Jurkat, Clone E6-1 (cell line): Measurements from ENCODE around the gene KRTAP10-9.
"Not testable (repeated sequence)": the region's sequence is repeated elsewhere in the genome, so short reads cannot be mapped to it uniquely, and the experiment has no call there.

ENCODE experiments used
- DNase-seq: peaks from one replicate; pipeline ENCODE4 v3.0.0-alpha.2; 2011; ENCODE audit warnings: low read depth, low spot score
- H3K4me3 ChIP-seq: 2 replicates; pipeline ENCODE4 v1.5.1; 2011; ENCODE audit warnings: mild to moderate bottlenecking, low read length, control low read depth, moderate library complexity

Gene KRTAP10-9

GRCh38 chr21:44612029-44612486, 14.8 kb upstream of the KRTAP10-9 start, which contains the start of gene KRTAP10-8:
KRTAP10-8 (plus strand) TSS chr21:44612079; CDS start chr21:44612101, 22 bp downstream.
- no peak within 1 kb of the TSS for H3K4me3 ChIP-seq
- DNase-seq = no peak

DNA sequence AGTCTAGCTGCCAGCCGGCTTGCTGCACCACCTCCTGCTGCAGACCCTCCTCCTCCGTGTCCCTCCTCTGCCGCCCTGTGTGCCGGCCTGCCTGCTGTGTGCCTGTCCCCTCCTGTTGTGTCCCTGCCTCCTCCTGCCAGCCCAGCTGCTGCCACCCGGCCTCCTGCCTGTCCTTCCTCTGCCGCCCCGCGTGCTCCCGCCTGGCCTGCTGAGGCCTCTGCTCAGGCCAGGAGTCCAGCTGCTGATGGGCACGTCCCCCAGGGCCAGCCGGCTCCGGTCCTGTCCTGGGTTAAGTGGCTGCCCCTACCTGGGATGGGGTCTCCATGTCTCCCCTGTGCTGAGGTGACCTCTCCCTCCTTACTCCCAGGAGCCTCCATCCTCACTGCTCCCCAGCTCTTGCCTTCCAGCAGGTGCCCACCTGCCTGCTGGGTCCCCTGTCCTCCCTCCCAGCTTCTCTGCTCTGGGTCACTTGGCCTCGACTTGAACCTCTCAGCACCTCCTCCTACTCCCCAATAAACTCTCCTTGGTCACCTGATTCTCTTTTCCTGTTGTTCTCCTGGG, 14.1 kb upstream of the KRTAP10-9 start:
- H3K4me3 ChIP-seq = no peak overlapping the region
- no peak for DNase-seq

DNA sequence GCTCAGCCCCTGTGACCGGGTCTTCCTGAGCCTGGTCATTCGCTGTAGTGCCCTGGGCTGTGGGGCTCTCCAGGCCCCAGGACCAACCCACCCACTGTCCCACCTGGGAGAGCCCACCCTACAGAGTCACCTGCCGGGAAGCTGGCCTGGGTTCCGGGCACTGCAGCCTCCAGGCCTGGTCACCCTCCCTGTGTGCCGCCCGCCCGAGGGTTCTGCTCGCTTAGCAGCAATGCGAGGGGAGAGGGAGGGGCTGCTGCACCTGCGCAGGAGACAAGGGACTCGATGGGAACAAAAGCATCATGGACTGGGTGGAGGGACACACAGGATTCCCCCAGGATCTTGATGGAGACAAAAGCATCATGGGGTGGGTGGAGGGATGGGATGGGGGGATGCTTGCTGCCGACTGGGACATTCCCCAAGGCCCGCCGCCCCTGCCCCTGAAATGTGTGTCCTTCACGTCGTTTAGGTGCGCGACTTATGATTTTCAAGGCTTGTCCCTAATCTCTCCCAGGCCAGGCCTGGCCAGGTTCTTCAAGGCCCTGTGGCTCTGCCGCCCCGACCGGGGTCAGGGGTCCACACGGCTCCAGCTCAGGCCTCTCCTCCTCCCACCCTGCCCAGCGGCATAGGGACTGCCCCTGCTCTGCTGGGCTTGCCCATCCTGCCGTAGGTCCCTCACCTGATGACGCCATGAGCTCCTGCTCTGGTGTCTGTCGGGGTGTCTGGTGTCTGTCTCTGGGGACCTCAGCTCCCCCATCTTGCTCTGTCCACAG, 13.3 kb upstream of the KRTAP10-9 start:
- H3K4me3 ChIP-seq = no peak overlapping the region
- no peak for DNase-seq

- no peak for DNase-seq
- no peak overlapping the region for H3K4me3 ChIP-seq
Measured at GRCh38 chr21:44614161-44614631, 12.7 kb upstream of the KRTAP10-9 start.

GRCh38 chr21:44614961-44615391, 11.9 kb upstream of the KRTAP10-9 start:
- H3K4me3 ChIP-seq = no peak overlapping the region
- DNase-seq = no peak

DNA sequence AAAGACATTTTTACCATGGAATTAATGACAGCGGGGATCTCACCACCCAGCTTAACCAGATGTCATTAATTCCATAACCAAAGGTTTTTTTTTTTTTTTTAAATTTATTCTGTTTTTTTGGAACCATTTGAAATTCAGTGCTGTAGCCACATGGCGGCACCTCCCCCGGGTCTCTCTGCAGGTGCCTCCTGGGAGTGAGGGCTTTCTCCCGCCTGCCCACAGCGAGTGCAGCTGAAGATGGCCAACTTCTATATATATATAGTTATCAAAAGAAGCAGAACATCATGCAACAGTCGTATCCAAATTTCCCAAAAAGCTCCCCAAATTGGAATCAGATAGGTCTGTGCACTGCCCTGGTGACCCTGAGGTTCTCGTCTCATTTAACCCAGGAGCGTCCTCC, 11.4 kb upstream of the KRTAP10-9 start:
- H3K4me3 ChIP-seq = no peak overlapping the region

GRCh38 chr21:44615911-44616590, 10.8 kb upstream of the KRTAP10-9 start:
- no peak overlapping the region for H3K4me3 ChIP-seq
- DNase-seq = no peak

More for the DNA sequence above, 11.4 kb upstream of the KRTAP10-9 start:
- DNase-seq = no peak

- H3K4me3 ChIP-seq = no peak overlapping the region
- no peak for DNase-seq
Measured at GRCh38 chr21:44616591-44616926, 10.3 kb upstream of the KRTAP10-9 start.

DNA sequence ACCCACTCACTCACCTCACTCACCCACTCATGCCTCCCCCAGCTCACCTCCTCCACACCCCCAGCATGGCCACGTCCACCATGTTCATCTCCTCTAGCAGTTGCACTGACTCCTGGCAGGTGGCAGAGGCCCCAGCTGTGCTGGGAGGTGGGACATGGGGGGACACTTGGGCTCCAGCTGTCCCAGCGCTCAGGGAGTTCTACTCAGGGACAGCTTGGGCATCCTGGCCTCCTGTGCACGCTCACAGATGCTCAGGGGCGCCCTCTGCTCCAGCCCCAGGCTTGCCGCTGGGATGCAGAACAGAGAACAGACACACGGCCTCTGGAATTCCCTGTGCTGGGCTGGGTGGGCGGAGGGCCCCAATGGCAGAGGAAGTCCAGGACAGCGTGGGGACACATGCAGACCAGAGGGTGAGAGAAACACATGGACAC, 9.8 kb upstream of the KRTAP10-9 start:
- no peak overlapping the region for H3K4me3 ChIP-seq
- DNase-seq = no peak

GRCh38 chr21:44618504-44618903, 8.4 kb upstream of the KRTAP10-9 start:
- DNase-seq = no peak
- H3K4me3 ChIP-seq = no peak overlapping the region

DNA sequence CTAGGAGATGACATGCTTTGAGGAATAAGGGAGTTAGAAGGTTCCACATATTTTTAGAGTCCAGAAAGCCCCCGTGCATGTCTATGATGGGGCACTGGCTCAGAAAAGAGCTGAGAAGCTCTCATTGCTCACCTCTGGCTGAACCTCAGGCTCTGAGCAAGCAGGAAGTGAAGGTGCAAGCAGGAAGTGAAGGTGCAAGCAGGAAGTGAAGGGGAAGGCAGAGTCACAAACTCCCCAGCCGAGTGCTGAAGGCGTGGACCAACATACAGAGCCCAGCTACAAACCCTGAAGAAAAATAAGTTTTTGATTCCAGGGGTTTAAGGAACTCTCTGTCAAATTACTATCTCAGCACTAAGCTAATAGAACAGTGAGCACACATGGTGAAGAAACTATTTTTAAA, 8.0 kb upstream of the KRTAP10-9 start:
- H3K4me3 ChIP-seq = no peak overlapping the region
- peak; percentile 25 for DNase-seq

DNA sequence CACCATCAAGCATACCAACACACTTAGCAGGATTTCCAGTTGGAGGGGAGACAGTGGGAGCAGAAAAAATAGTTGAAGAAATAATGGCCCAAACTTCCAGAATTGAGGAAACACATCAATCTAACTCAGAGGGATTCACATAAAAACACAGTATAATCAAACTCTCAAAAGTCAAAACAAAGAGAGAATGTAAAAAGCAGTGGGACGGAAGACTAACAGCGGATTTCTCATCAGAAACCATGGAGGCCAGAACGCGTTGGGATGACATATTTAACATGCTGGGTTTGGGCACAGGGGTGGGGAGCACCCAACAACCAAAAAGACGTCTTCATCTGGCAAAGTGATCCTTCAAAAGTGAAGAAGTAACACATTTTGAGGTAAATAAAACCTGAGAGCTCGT, 7.0 kb upstream of the KRTAP10-9 start:
- no peak overlapping the region for H3K4me3 ChIP-seq
- no peak for DNase-seq

- no peak overlapping the region for H3K4me3 ChIP-seq
- no peak for DNase-seq
Measured at GRCh38 chr21:44623575-44623974, 3.3 kb upstream of the KRTAP10-9 start.

- no peak for DNase-seq
- H3K4me3 ChIP-seq = no peak overlapping the region
Measured at GRCh38 chr21:44625756-44626155, 1.1 kb upstream of the KRTAP10-9 start.

DNA sequence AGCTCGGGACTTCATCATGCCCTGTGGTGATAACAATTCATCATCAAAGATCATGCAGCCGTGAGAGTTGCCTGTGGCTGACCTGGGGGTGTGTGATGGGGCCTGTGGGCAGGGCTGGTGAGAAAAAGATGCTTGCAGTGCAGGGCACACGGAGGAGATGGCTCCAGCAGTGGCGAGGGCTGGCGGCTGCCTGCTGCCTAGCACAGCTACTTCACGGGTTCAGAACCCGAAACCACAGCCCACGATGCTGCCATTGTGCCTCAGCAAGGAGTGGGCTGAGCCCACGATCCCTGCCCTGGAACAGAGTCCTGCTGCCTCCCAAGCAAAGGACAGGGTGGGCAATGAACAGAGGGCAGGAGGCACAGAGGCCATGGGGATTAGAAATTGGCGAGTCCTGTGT, 631 bp upstream of the KRTAP10-9 start:
- no peak overlapping the region for H3K4me3 ChIP-seq
- DNase-seq = no peak

DNA sequence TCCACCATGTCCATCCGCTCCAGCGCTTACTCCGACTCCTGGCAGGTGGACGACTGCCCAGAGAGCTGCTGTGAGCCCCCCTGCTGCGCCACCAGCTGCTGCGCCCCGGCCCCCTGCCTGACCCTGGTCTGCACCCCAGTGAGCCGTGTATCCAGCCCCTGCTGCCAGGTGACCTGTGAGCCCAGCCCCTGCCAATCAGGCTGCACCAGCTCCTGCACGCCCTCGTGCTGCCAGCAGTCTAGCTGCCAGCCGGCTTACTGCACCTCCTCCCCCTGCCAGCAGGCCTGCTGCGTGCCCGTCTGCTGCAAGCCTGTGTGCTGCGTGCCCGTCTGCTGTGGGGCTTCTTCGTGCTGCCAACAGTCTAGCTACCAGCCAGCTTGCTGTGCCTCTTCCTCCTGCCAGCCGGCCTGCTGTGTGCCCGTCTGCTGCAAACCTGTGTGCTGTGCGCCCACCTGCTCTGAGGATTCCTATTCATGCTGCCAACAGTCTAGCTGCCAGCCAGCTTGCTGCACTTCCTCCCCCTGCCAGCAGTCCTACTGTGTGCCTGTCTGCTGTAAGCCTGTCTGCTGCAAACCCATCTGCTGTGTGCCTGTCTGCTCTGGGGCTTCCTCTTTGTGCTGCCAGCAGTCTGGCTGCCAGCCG, 409 bp downstream of the KRTAP10-9 start:
- H3K4me3 ChIP-seq, DNase-seq: not testable (repeated sequence)

GRCh38 chr21:44627831-44628233, 939 bp downstream of the KRTAP10-9 start:
- not testable (repeated sequence) for DNase-seq, H3K4me3 ChIP-seq

DNA sequence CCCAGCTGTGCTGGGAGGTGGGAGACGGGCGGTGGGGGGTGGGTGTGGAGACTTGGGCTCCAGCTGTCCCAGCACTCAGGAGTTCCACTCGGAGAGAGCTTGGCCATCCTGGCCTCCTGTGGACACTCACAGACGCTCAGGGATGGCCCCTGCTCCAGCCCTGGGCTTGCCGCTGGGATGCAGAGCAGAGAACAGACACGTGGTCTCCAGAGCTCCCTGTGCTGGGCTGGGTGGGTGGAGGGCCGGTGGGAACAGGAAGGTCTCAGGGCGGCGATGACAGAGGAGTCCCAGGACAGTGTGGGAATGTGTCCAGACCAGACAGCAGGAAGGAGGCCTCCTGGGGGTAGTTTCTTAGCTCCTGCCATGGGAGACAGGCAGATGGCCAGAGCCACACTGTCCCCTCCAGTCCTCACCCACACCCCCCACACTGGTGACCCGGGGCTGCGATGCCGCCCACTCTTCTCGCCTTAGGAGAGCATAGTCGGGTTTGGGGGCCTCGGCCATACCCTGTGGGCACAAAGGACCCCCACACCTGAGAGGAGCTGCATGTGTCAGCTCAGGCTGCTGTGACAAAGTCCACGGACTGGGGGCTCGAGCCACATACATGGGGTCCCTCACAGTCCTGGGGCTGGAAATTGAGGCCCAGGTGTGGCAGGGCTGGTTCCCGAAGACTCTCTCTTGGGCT, 2.0 kb downstream of the KRTAP10-9 start:
- DNase-seq = no peak
- H3K4me3 ChIP-seq = no peak overlapping the region

GRCh38 chr21:44630440-44630839, 3.5 kb downstream of the KRTAP10-9 start:
- H3K4me3 ChIP-seq = no peak overlapping the region

More at GRCh38 chr21:44630440-44630839, 3.5 kb downstream of the KRTAP10-9 start:
- DNase-seq = no peak
